GM12892 (cell line): ENCODE data around the gene DLG2.

ENCODE experiments used
- POLR2A ChIP-seq: IDR thresholded peaks from 2 replicates; pipeline ENCODE4 v1.6.1; 2011; ENCODE audit warnings: low read depth, low read length, control low read depth
- POLR2AphosphoS5 ChIP-seq: IDR thresholded peaks from 2 replicates; pipeline ENCODE4 v1.6.1; 2011; ENCODE audit warnings: low read depth, low read length, control low read depth
- TAF1 ChIP-seq: IDR thresholded peaks from 2 replicates; pipeline ENCODE4 v1.6.1; 2011; ENCODE audit warnings: low read depth, mild to moderate bottlenecking, control low read depth, low read length, borderline replicate concordance

- no peak for TF ChIP-seq POLR2A
- no peak for TF ChIP-seq TAF1
- TF ChIP-seq POLR2AphosphoS5: no peak
These were observed 203.3 kb downstream of the DLG2 start for GRCh38 chr11:85423794-85424193.
